Tibial artery (tissue), 4 donors: ENCODE measurements around the gene TMEM101.
"Not testable (repeated sequence)": the region's sequence is repeated elsewhere in the genome, so short reads cannot be mapped to it uniquely, and the experiment has no call there.

ENCODE experiments used
- DNase-seq, 2 donors: peaks; one replicate each; pipeline ENCODE4 v3.0.0-alpha.2; 2019
- H3K27ac ChIP-seq, 2 donors: fragments of 200-600 bp; sonication (generic) in 1 of 2; 1 replicate in 1 of 2; 2 replicates in 1 of 2; pipeline ENCODE4 v1.5.1; 2018 to 2019; ENCODE audit warnings: mild to moderate bottlenecking in 1 of 2
- H3K27me3 ChIP-seq, 2 donors: fragments of 200-600 bp; sonication (generic) in 1 of 2; one replicate each; pipeline versions ENCODE4 v1.5.1 to v1.6.0; 2016 to 2019
- H3K36me3 ChIP-seq, 3 donors: fragments of 200-600 bp; sonication (generic) in 2 of 3; one replicate each; pipeline ENCODE4 v1.5.1; 2016 to 2019; ENCODE audit warnings: mild to moderate bottlenecking in 2 of 3
- H3K4me1 ChIP-seq, 4 donors: fragments of 200-600 bp; sonication (generic) in 2 of 4; 1 replicate in 3 of 4; 2 replicates in 1 of 4; pipeline ENCODE4 v1.5.1; 2016 to 2019
- H3K4me3 ChIP-seq, 2 donors: fragments of 200-600 bp; sonication (generic) in 1 of 2; 1 replicate in 1 of 2; 2 replicates in 1 of 2; pipeline ENCODE4 v1.5.1; 2018 to 2019; ENCODE audit warnings: mild to moderate bottlenecking in 2 of 2
- H3K9me3 ChIP-seq, 3 donors: fragments of 200-600 bp; sonication (generic) in 1 of 3; one replicate each; pipeline ENCODE4 v1.5.1; 2016 to 2019
- CTCF ChIP-seq, 2 experiments: fragments of 200-600 bp in 1 of 2; fragments of 450-650 bp in 1 of 2; IDR thresholded peaks; one replicate each; pipeline ENCODE4 v1.5.1; 2017 to 2019; ENCODE audit warnings: antibody characterized with exemption in 2 of 2, mild to moderate bottlenecking in 1 of 2, moderate library complexity in 1 of 2
- intact Hi-C: fragments of 100-400 bp; cut with DNase I; formaldehyde crosslinking; loops from one replicate; pipeline ENCODE4 v1.15.0; 2023; ENCODE audit warnings: low total_unique reads

TMEM101 gene

GRCh38 chr17:43966276-43966675, 48.5 kb downstream of the TMEM101 start:
- intact Hi-C loops, result no loop called here
- H3K4me3 ChIP-seq, result no peak overlapping the region
- H3K36me3 ChIP-seq, result no peaks in the 10 kb centered on the region
- TF ChIP-seq CTCF (IDR thresholded peaks at IDR 0.05), result no peak
- H3K27ac ChIP-seq, result no peak overlapping the region
- H3K9me3 ChIP-seq, result no peaks in the 10 kb centered on the region
- peaks cover 0 to 34% of the 10 kb centered on the region in 2 donors for H3K27me3 ChIP-seq
- H3K4me1 ChIP-seq, result no peaks in the 10 kb centered on the region
- no peak for DNase-seq

DNA sequence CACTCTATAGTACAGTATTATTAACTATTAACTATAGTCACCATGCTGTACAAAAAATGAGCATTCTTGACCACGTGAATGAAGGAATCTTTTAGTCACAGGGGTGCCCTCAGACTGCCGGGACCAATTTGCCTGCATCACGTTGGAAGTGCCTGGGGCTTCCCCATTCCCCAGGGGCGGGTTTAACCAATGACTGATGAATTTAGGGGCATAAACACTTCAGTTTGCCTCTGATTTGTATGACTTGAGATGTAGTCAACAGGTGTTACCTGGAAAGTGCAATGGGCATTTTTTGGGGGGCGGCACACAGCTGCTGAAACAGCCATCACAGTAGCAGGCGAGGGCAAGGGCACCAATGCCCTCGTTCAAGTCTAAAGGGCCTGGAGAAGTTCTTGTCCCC, 52.3 kb downstream of the TMEM101 start:
- DNase-seq, result no peak
- no peaks in the 10 kb centered on the region for H3K4me1 ChIP-seq
- intact Hi-C loops, result no loop called here
- TF ChIP-seq CTCF (IDR thresholded peaks at IDR 0.05), result no peak
- peaks cover 0 to 44% of the 10 kb centered on the region in 2 donors for H3K27me3 ChIP-seq
- no peak overlapping the region for H3K27ac ChIP-seq
- H3K9me3 ChIP-seq, result no peaks in the 10 kb centered on the region
- no peaks in the 10 kb centered on the region for H3K36me3 ChIP-seq
- no peak overlapping the region for H3K4me3 ChIP-seq

DNA sequence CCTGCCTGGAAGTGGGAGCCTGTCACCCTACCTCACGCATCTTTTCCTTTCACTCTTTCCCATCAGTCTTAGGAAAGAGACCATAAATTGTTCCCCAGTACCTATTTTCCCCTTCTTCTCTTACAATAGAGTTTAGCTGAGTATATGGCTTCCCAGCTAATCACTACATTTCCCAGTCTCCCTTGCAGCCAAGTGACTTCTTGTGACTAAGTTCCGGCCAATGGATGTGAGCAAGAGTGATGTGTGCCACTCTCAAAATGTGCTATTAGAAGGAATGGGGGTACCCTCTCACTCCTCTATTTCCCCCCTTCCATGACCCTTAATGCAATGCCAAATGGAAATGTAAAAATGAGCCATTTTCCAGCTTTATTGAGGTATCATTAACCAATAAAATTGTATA, 52.8 kb downstream of the TMEM101 start:
- no peak for TF ChIP-seq CTCF (IDR thresholded peaks at IDR 0.05)
- Histone ChIP-seq H3K4me1 (no peaks in the 10 kb centered on the region), H3K9me3 (no peaks in the 10 kb centered on the region), H3K27me3 (peaks cover 0 to 41% of the 10 kb centered on the region in 2 donors), H3K27ac (no peak overlapping the region), H3K4me3 (no peak overlapping the region), H3K36me3 (no peaks in the 10 kb centered on the region)
- no peak for DNase-seq
- intact Hi-C loops, result no loop called here

- H3K36me3 ChIP-seq, H3K9me3 ChIP-seq, H3K27ac ChIP-seq, H3K4me1 ChIP-seq, H3K4me3 ChIP-seq, intact Hi-C loops, DNase-seq: not testable (repeated sequence)
- peaks cover 0 to 39% of the 10 kb centered on the region in 2 donors for H3K27me3 ChIP-seq
These were observed 53.5 kb downstream of the TMEM101 start for GRCh38 chr17:43961292-43961691.
